Ishikawa (cell line): Measurements from ENCODE around the gene APC2.

Experiments
- CEBPB ChIP-seq: IDR thresholded peaks from 2 replicates; pipeline ENCODE4 v1.6.1; 2012
- CREB1 ChIP-seq: IDR thresholded peaks from 2 replicates; pipeline ENCODE4 v1.6.1; 2012; ENCODE audit warnings: low read depth
- EGR1 ChIP-seq: IDR thresholded peaks from 2 replicates; pipeline ENCODE4 v1.6.1; 2012
- EP300 ChIP-seq: IDR thresholded peaks from 2 replicates; pipeline ENCODE4 v1.6.1; 2012; ENCODE audit warnings: borderline replicate concordance
- FOXM1 ChIP-seq: IDR thresholded peaks from 2 replicates; pipeline ENCODE4 v1.6.1; 2012; ENCODE audit warnings: low read depth, borderline replicate concordance
- MAX ChIP-seq: IDR thresholded peaks from 2 replicates; pipeline ENCODE4 v1.6.1; 2012
- NFIC ChIP-seq: IDR thresholded peaks from 2 replicates; pipeline ENCODE4 v1.6.1; 2012
- RAD21 ChIP-seq: IDR thresholded peaks from 2 replicates; pipeline ENCODE4 v1.6.1; 2012; ENCODE audit warnings: low read depth
- TAF1 ChIP-seq: IDR thresholded peaks from 2 replicates; pipeline ENCODE4 v1.6.1; 2012; ENCODE audit warnings: low read depth, mild to moderate bottlenecking
- TCF12 ChIP-seq: IDR thresholded peaks from 2 replicates; pipeline ENCODE4 v1.6.1; 2012; ENCODE audit warnings: low read depth
- TEAD4 ChIP-seq: IDR thresholded peaks from 2 replicates; pipeline ENCODE4 v1.6.1; 2012
- YY1 ChIP-seq: IDR thresholded peaks from 2 replicates; pipeline ENCODE4 v1.6.1; 2012; ENCODE audit warnings: low read depth
- ZBTB7A ChIP-seq: IDR thresholded peaks from 2 replicates; pipeline ENCODE4 v1.6.1; 2012; ENCODE audit warnings: low read depth
- TF ChIP-seq, protein P1 (sequence below): IDR thresholded peaks from 2 replicates; pipeline ENCODE4 v1.6.1; 2012; ENCODE audit warnings: low read depth, mild to moderate bottlenecking
- TF ChIP-seq, protein P2 (sequence below): IDR thresholded peaks from 2 replicates; pipeline ENCODE4 v1.6.1; 2012

The APC2 gene

DNA sequence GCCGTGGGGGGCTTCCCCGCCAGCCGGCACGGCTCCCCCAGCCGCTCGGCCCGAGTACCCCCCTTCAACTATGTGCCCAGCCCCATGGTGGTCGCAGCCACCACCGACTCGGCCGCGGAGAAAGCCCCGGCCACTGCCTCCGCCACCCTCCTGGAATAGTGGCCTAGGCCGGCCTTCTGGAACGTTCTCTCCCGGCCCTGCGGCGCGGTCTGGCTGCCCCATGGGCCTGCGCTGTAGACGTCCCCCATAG lies 20.1 kb downstream of the APC2 start:
- TF ChIP-seq FOXM1: no peak
- TF ChIP-seq, protein P1, sequence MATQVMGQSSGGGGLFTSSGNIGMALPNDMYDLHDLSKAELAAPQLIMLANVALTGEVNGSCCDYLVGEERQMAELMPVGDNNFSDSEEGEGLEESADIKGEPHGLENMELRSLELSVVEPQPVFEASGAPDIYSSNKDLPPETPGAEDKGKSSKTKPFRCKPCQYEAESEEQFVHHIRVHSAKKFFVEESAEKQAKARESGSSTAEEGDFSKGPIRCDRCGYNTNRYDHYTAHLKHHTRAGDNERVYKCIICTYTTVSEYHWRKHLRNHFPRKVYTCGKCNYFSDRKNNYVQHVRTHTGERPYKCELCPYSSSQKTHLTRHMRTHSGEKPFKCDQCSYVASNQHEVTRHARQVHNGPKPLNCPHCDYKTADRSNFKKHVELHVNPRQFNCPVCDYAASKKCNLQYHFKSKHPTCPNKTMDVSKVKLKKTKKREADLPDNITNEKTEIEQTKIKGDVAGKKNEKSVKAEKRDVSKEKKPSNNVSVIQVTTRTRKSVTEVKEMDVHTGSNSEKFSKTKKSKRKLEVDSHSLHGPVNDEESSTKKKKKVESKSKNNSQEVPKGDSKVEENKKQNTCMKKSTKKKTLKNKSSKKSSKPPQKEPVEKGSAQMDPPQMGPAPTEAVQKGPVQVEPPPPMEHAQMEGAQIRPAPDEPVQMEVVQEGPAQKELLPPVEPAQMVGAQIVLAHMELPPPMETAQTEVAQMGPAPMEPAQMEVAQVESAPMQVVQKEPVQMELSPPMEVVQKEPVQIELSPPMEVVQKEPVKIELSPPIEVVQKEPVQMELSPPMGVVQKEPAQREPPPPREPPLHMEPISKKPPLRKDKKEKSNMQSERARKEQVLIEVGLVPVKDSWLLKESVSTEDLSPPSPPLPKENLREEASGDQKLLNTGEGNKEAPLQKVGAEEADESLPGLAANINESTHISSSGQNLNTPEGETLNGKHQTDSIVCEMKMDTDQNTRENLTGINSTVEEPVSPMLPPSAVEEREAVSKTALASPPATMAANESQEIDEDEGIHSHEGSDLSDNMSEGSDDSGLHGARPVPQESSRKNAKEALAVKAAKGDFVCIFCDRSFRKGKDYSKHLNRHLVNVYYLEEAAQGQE: no peak
- no peak for TF ChIP-seq TCF12
- no peak for TF ChIP-seq MAX
- TF ChIP-seq ZBTB7A: no peak
- no peak for TF ChIP-seq NFIC
- no peak for TF ChIP-seq RAD21
- TF ChIP-seq EP300: no peak
- no peak for TF ChIP-seq TAF1
- TF ChIP-seq CREB1: no peak
- no peak for TF ChIP-seq EGR1
- no peak for TF ChIP-seq CEBPB
- TF ChIP-seq, protein P2, sequence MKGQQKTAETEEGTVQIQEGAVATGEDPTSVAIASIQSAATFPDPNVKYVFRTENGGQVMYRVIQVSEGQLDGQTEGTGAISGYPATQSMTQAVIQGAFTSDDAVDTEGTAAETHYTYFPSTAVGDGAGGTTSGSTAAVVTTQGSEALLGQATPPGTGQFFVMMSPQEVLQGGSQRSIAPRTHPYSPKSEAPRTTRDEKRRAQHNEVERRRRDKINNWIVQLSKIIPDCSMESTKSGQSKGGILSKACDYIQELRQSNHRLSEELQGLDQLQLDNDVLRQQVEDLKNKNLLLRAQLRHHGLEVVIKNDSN: no peak
- no peak for TF ChIP-seq TEAD4
- no peak for TF ChIP-seq YY1

GRCh38 chr19:1470305-1471009 lies 20.5 kb downstream of the APC2 start:
- no peak for TF ChIP-seq TEAD4
- TF ChIP-seq EP300: no peak
- TF ChIP-seq NFIC: no peak
- no peak for TF ChIP-seq CREB1
- no peak for TF ChIP-seq CEBPB
- peak; percentile 44 for TF ChIP-seq TCF12
- TF ChIP-seq EGR1: no peak
- no peak for TF ChIP-seq FOXM1
- no peak for TF ChIP-seq ZBTB7A
- TF ChIP-seq, protein P1: no peak
- no peak for TF ChIP-seq YY1
- no peak for TF ChIP-seq RAD21
- TF ChIP-seq, protein P2: no peak
- peak; percentile 28; the same call in 1 of the 2 replicates for TF ChIP-seq MAX
- peak; percentile 34; the same call in 1 of the 2 replicates for TF ChIP-seq TAF1

GRCh38 chr19:1471010-1471514 lies 21.1 kb downstream of the APC2 start:
- TF ChIP-seq FOXM1: no peak
- 0 out of 2 replicates have a peak, but pooled peaks have one; percentile 62 for TF ChIP-seq ZBTB7A

- TF ChIP-seq, protein P2: peak; percentile 54
- TF ChIP-seq RAD21 (peak; percentile 15; the same call in 1 of the 2 replicates), ZBTB7A (no peak), TCF12 (no peak), MAX (peak; percentile 43; the same call in 1 of the 2 replicates), CREB1 (no peak)
- TF ChIP-seq, protein P1: no peak
Measured at GRCh38 chr19:1471515-1472160, 21.7 kb downstream of the APC2 start.
